Panc1 (cell line): ENCODE results near the gene AHI1. TPM values are rescaled to one million over a fixed set of nuclear protein-coding genes. Genes with fewer than 3 reads are reported as not detected.

Experiments
- ATAC-seq: fragments of 200-7000 bp; cut with Tn5 transposase; 2 replicates; pipeline ENCODE4 v1.9.1; 2020; ENCODE audit warnings: mild to moderate bottlenecking, moderate library complexity
- BruUV-seq: library from RNA; stranded (reverse); fragments of 400-500 nt; replicated peaks from 2 replicates; lab custom pipeline; 2021; lab: Mats Ljungman, UMichigan
- CTCF ChIA-PET: fragments of 300-600 bp; sonication (Branson Sonifier 250); formaldehyde crosslinking; loops from one replicate; lab custom pipeline; 2022; ENCODE audit warnings: antibody characterized with exemption; lab: Charles Lee
- POLR2A ChIA-PET: fragments of 300-600 bp; sonication (Branson Sonifier 250); formaldehyde crosslinking; loops from one replicate; lab custom pipeline; 2022; ENCODE audit warnings: antibody characterized with exemption; lab: Charles Lee
- DNase-seq: peaks from one replicate; pipeline ENCODE4 v3.0.0-alpha.2; 2010; ENCODE audit warnings: low read depth, low spot score
- H3K27ac ChIP-seq: 2 replicates; pipeline ENCODE4 v1.5.1; 2011; ENCODE audit warnings: mild to moderate bottlenecking, low read length, inconsistent platforms
- H3K27me3 ChIP-seq: fragments of 200-500 bp; sonication (Bioruptor generic); 2 replicates; pipeline ENCODE4 v1.6.0; 2014; ENCODE audit warnings: low read length, inconsistent platforms; ENCODE audit not compliant: control insufficient read depth, insufficient read depth
- H3K36me3 ChIP-seq: fragments of 200-500 bp; sonication (Bioruptor generic); 2 replicates; pipeline ENCODE4 v1.5.1; 2014; ENCODE audit warnings: inconsistent platforms, mild to moderate bottlenecking, low read length, moderate library complexity; ENCODE audit not compliant: control insufficient read depth, insufficient read depth
- H3K4me1 ChIP-seq: 2 replicates; pipeline ENCODE4 v1.5.1; 2011; ENCODE audit warnings: inconsistent platforms, mild to moderate bottlenecking, low read length, moderate library complexity; ENCODE audit not compliant: control insufficient read depth, insufficient read depth
- H3K4me3 ChIP-seq, 2 experiments: 2 replicates each; pipeline ENCODE4 v1.5.1; 2011 to 2012; ENCODE audit warnings: low read depth in 2 of 2, low read length in 2 of 2, mild to moderate bottlenecking in 2 of 2, inconsistent platforms in 1 of 2, moderate library complexity in 1 of 2
- H3K9me3 ChIP-seq: fragments of 200-500 bp; sonication (Bioruptor generic); 2 replicates; pipeline ENCODE4 v1.5.1; 2014; ENCODE audit warnings: low read depth, mild to moderate bottlenecking, inconsistent platforms, low read length, moderate library complexity; ENCODE audit not compliant: control insufficient read depth, insufficient read depth
- POLR2AphosphoS5 ChIP-seq: IDR thresholded peaks from 2 replicates; pipeline ENCODE4 v1.6.1; 2012; ENCODE audit warnings: mild to moderate bottlenecking, low read depth, low read length, moderate library complexity
- SIN3A ChIP-seq: IDR thresholded peaks from 2 replicates; pipeline ENCODE4 v1.6.1; 2012; ENCODE audit warnings: low read depth, mild to moderate bottlenecking, low read length, moderate library complexity, borderline replicate concordance; ENCODE audit not compliant: insufficient read depth
- TCF7L2 ChIP-seq: IDR thresholded peaks from 2 replicates; pipeline ENCODE4 v1.6.1; 2011; ENCODE audit warnings: mild to moderate bottlenecking, low read depth, low read length, inconsistent platforms
- in situ Hi-C: cut with HindIII; loops from 2 replicates; pipeline ENCODE4 v1.10.0; 2016; ENCODE audit warnings: low sequenced_read_pairs, low pct_unique_long_range_greater_than_20kb
- intact Hi-C: fragments of 100-400 bp; cut with micrococcal nuclease; formaldehyde crosslinking; loops from one replicate; pipeline ENCODE4 v1.10.0; 2022; ENCODE audit not compliant: unreplicated experiment
- total RNA-seq: library from RNA; stranded (reverse); gene quantifications from one replicate; pipeline ENCODE4 v1.2.1, GENCODE V29; 2021; ENCODE audit not compliant: unreplicated experiment
- TF ChIP-seq, protein P1 (sequence below): fragments of 450-650 bp; IDR thresholded peaks from 2 replicates; pipeline ENCODE4 v1.5.1; 2017; ENCODE audit warnings: mild to moderate bottlenecking
- TF ChIP-seq, protein P2 (sequence below), 2 experiments: IDR thresholded peaks; 2 replicates each; pipeline ENCODE4 v1.6.1; 2011 to 2012; ENCODE audit warnings: low read depth in 2 of 2, control low read depth in 1 of 2, low read length in 1 of 2, mild to moderate bottlenecking in 1 of 2, moderate library complexity in 1 of 2; ENCODE audit not compliant: insufficient read depth in 1 of 2

The AHI1 gene
- total RNA-seq, 1 experiment from 2014 or later: 22.3 TPM

DNA sequence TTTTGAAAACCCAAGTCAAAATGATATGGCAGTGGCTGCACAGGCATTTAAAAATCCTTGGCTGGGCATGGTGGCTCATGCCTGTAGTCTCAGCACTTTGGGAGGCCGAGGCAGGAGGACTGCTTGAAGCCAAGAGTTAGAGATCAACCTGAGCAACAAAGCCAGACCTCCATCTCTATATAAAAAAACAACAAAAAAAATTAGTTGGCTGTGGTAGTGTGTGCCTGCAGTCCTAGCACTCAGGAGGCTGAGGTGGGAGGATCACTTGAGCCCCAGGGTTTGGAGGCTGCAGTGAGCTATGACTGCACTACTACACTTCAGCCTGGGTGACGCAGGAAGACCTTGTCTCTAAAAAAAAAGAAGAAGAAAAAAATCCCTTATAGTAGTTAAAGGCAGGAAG, 173.6 kb downstream of the AHI1 start:
- intact Hi-C loops: no loop called here
- ChIA-PET POLR2A (no interaction called here), CTCF (no interaction called here)
- Histone ChIP-seq H3K4me1 (no peaks in the 10 kb centered on the region), H3K27me3 (no peaks in the 10 kb centered on the region), H3K9me3 (no peaks in the 10 kb centered on the region), H3K27ac (no peak overlapping the region), H3K4me3 (no peak overlapping the region), H3K36me3 (no peaks in the 10 kb centered on the region)
- no peak for TF ChIP-seq SIN3A
- no peak for TF ChIP-seq POLR2AphosphoS5
- TF ChIP-seq, protein P1, sequence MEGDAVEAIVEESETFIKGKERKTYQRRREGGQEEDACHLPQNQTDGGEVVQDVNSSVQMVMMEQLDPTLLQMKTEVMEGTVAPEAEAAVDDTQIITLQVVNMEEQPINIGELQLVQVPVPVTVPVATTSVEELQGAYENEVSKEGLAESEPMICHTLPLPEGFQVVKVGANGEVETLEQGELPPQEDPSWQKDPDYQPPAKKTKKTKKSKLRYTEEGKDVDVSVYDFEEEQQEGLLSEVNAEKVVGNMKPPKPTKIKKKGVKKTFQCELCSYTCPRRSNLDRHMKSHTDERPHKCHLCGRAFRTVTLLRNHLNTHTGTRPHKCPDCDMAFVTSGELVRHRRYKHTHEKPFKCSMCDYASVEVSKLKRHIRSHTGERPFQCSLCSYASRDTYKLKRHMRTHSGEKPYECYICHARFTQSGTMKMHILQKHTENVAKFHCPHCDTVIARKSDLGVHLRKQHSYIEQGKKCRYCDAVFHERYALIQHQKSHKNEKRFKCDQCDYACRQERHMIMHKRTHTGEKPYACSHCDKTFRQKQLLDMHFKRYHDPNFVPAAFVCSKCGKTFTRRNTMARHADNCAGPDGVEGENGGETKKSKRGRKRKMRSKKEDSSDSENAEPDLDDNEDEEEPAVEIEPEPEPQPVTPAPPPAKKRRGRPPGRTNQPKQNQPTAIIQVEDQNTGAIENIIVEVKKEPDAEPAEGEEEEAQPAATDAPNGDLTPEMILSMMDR: no peak
- in situ Hi-C loops: no loop called here
- no TSS peak for BruUV-seq
- ATAC-seq (no peak), DNase-seq (no peak)

DNA sequence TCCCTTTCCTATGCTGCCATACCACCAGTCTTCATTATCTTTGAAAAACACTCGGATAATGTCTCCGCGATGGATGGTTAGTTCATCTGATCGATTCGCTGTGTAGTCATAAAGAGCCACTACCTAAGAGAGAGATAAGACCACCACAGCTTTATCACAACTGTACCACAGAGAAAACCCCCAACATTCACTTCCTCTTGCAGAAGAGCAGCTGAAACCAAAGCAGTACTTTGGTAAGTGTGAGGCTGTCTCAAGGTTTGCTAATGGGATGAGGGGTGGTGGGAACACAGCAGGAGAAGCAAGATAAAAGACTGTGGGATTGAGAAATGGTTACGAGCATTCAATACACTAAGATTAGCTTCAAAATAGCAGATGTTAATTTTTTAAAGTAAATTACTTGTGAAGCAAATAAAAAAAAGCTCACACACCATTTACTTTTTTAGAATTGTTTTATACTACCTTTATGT, 174.3 kb downstream of the AHI1 start:
- no peak overlapping the region for H3K27ac ChIP-seq
- no peak for ATAC-seq
- in situ Hi-C loops: no loop called here

More for the DNA sequence above, 174.3 kb downstream of the AHI1 start:
- intact Hi-C loops: no loop called here
- Histone ChIP-seq H3K4me1 (no peaks in the 10 kb centered on the region), H3K36me3 (no peaks in the 10 kb centered on the region), H3K9me3 (no peaks in the 10 kb centered on the region), H3K27me3 (no peaks in the 10 kb centered on the region), H3K4me3 (no peak overlapping the region)
- TF ChIP-seq TCF7L2: no peak
- TF ChIP-seq POLR2AphosphoS5: no peak
- TF ChIP-seq, protein P2, sequence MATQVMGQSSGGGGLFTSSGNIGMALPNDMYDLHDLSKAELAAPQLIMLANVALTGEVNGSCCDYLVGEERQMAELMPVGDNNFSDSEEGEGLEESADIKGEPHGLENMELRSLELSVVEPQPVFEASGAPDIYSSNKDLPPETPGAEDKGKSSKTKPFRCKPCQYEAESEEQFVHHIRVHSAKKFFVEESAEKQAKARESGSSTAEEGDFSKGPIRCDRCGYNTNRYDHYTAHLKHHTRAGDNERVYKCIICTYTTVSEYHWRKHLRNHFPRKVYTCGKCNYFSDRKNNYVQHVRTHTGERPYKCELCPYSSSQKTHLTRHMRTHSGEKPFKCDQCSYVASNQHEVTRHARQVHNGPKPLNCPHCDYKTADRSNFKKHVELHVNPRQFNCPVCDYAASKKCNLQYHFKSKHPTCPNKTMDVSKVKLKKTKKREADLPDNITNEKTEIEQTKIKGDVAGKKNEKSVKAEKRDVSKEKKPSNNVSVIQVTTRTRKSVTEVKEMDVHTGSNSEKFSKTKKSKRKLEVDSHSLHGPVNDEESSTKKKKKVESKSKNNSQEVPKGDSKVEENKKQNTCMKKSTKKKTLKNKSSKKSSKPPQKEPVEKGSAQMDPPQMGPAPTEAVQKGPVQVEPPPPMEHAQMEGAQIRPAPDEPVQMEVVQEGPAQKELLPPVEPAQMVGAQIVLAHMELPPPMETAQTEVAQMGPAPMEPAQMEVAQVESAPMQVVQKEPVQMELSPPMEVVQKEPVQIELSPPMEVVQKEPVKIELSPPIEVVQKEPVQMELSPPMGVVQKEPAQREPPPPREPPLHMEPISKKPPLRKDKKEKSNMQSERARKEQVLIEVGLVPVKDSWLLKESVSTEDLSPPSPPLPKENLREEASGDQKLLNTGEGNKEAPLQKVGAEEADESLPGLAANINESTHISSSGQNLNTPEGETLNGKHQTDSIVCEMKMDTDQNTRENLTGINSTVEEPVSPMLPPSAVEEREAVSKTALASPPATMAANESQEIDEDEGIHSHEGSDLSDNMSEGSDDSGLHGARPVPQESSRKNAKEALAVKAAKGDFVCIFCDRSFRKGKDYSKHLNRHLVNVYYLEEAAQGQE (IDR thresholded peaks at IDR 0.05; ENCODE audit: insufficient read depth in 1 of 2, low read depth in 2 of 2, low read length in 1 of 2): no peak
- TF ChIP-seq, protein P1: no peak
- no peak for TF ChIP-seq SIN3A
- CTCF ChIA-PET: no interaction called here
- no TSS peak for BruUV-seq
- POLR2A ChIA-PET: no interaction called here
- no peak for DNase-seq
